Activated effector memory CD4-positive, alpha-beta T cell treated with Interleukin-2 at 50 U/mL for 16 hours (primary cell): ENCODE data around the gene WASHC3.
"Not testable (repeated sequence)": the region's sequence is repeated elsewhere in the genome, so short reads cannot be mapped to it uniquely, and the experiment has no call there.

Experiments
- DNase-seq: peaks from one replicate; pipeline ENCODE4 v3.0.0-alpha.2; 2020

Gene WASHC3

GRCh38 chr12:102050660-102051430, 10.9 kb downstream of the WASHC3 start:
- DNase-seq = no peak

- DNase-seq = no peak
Observed at GRCh38 chr12:102043928-102044327, 17.9 kb downstream of the WASHC3 start.

- no peak for DNase-seq
Observed at GRCh38 chr12:102033991-102034745, 27.6 kb downstream of the WASHC3 start.

GRCh38 chr12:102031852-102032251, 29.9 kb downstream of the WASHC3 start:
- no peak for DNase-seq

GRCh38 chr12:102029141-102029540, 32.6 kb downstream of the WASHC3 start:
- no peak for DNase-seq

GRCh38 chr12:102026728-102027127, 35.1 kb downstream of the WASHC3 start:
- no peak for DNase-seq

GRCh38 chr12:102024765-102025164, 37.0 kb downstream of the WASHC3 start:
- DNase-seq = no peak

- no peak for DNase-seq
Observed at GRCh38 chr12:102023343-102023930, 38.4 kb downstream of the WASHC3 start.

GRCh38 chr12:102022286-102022685, 39.5 kb downstream of the WASHC3 start:
- DNase-seq = no peak

GRCh38 chr12:102021540-102022246, 40.1 kb downstream of the WASHC3 start:
- no peak for DNase-seq

GRCh38 chr12:102018607-102019006, 43.2 kb downstream of the WASHC3 start:
- DNase-seq = not testable (repeated sequence)

- no peak for DNase-seq
Observed at GRCh38 chr12:102016472-102016871, 45.3 kb downstream of the WASHC3 start.

- DNase-seq = no peak
Observed at GRCh38 chr12:102010265-102010994, 51.4 kb downstream of the WASHC3 start.

GRCh38 chr12:102009796-102010195, 52.0 kb downstream of the WASHC3 start:
- no peak for DNase-seq

- DNase-seq = no peak
Observed at GRCh38 chr12:102008615-102009126, 53.1 kb downstream of the WASHC3 start.

- DNase-seq = no peak
Observed at GRCh38 chr12:102005256-102005655, 56.5 kb downstream of the WASHC3 start.

GRCh38 chr12:101997102-101997501, 64.7 kb downstream of the WASHC3 start:
- DNase-seq = no peak

GRCh38 chr12:101995684-101996083, 66.1 kb downstream of the WASHC3 start:
- DNase-seq = no peak

- no peak for DNase-seq
Observed at GRCh38 chr12:101992091-101992490, 69.7 kb downstream of the WASHC3 start.

GRCh38 chr12:101982307-101982706, 79.5 kb downstream of the WASHC3 start:
- DNase-seq = no peak

- DNase-seq = no peak
Observed at GRCh38 chr12:101981868-101982267, 79.9 kb downstream of the WASHC3 start.

- DNase-seq = no peak
Observed at GRCh38 chr12:101968770-101969169, 93.0 kb downstream of the WASHC3 start.
